Sigmoid colon (tissue), 4 donors: ENCODE data around the gene TDRD6.

Source experiments
- CTCF ChIP-seq, 4 experiments: fragments of 450-650 bp in 3 of 4; fragments of 200-600 bp in 1 of 4; IDR thresholded peaks; one replicate each; pipeline ENCODE4 v1.5.1; 2016 to 2019; ENCODE audit warnings: antibody characterized with exemption in 4 of 4, mild to moderate bottlenecking in 3 of 4, moderate library complexity in 2 of 4
- EP300 ChIP-seq, 4 donors: sonication (generic); formaldehyde crosslinking; IDR thresholded peaks; one replicate each; pipeline ENCODE4 v1.6.1; 2017; ENCODE audit warnings: antibody characterized with exemption in 4 of 4
- POLR2A ChIP-seq, 2 donors: fragments of 450-650 bp; IDR thresholded peaks; one replicate each; pipeline ENCODE4 v1.6.1; 2016; ENCODE audit warnings: antibody characterized with exemption in 2 of 2, mild to moderate bottlenecking in 2 of 2, moderate library complexity in 2 of 2
- POLR2AphosphoS5 ChIP-seq, 4 donors: sonication (generic); formaldehyde crosslinking; IDR thresholded peaks; one replicate each; pipeline ENCODE4 v1.6.1; 2017; ENCODE audit warnings: antibody characterized with exemption in 4 of 4

DNA sequence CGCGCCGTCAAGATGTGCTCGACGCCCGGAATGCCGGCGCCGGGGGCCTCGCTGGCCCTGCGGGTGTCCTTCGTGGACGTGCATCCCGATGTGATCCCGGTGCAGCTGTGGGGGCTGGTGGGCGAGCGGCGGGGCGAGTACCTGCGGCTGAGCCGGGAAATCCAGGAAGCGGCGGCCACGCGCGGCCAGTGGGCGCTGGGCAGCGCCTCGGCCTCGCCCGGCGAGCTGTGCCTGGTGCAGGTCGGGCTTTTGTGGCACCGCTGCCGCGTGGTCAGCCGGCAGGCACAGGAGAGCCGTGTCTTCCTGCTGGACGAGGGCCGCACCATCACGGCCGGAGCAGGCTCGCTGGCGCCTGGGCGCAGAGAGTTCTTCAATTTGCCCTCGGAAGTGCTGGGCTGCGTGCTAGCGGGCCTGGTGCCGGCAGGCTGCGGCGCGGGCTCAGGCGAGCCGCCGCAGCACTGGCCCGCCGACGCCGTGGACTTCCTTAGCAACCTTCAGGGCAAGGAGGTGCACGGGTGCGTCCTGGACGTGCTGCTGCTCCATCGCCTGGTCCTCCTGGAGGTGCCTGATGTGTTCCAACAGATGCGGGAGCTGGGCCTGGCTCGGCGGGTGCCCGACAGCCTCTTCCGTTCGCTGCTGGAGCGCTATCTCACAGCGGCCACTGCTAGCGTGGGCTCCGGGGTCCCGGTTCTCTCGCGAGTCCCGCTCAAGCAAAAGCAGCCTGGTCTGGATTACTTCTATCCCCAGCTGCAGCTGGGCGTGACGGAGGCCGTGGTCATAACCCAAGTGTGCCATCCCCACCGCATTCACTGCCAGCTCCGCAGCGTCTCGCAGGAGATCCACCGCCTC lies 656 bp downstream of the TDRD6 start:
- no peak for TF ChIP-seq POLR2AphosphoS5 (IDR thresholded peaks at IDR 0.05)
- TF ChIP-seq CTCF (IDR thresholded peaks at IDR 0.05) = no peak
- TF ChIP-seq POLR2A (IDR thresholded peaks at IDR 0.05) = no peak
- no peak for TF ChIP-seq EP300 (IDR thresholded peaks at IDR 0.05)
